ENCODE measurements around the gene RNPC3. TPM values are rescaled to one million over a fixed set of nuclear protein-coding genes. Genes with fewer than 3 reads are reported as not detected.

RNPC3 gene
- total RNA-seq (2022) = 8.1 and 9.1 TPM in 2 replicates
- percentile 80 among the genes with signal in this experiment for Bru-seq, nascent RNA
- percentile 63 among the genes with signal in this experiment for BruChase-seq, experiment 1, labeled RNA remaining after a 2-hour chase
- BruChase-seq, experiment 2, labeled RNA remaining after a 6-hour chase = percentile 58 among the genes with signal in this experiment
- long read RNA-seq, partial matches to known transcripts = 2 of 7 reads
- long read RNA-seq, other reads (novel, unspliced or antisense) = 5 of 7 reads

- peak within 1 kb of the TSS; percentile 70 for H3K4me3 ChIP-seq (ENCODE audit: low read depth, low read length)
- peak within 1 kb of the TSS; percentile 98 for H3K4me3 Mint-ChIP-seq (ENCODE audit: unreplicated experiment)
- H3K4me1 ChIP-seq = no peaks in the 10 kb centered on the region
- no peaks in the 10 kb centered on the region for H3K9me3 Mint-ChIP-seq (ENCODE audit: unreplicated experiment)
- peaks cover 6% of the 10 kb centered on the region for H3K4me1 Mint-ChIP-seq (ENCODE audit: low read depth, unreplicated experiment)
- no peaks in the 10 kb centered on the region for H3K27me3 Mint-ChIP-seq (ENCODE audit: insufficient read depth, unreplicated experiment)
- no peak for TF ChIP-seq CTCF (IDR thresholded peaks at IDR 0.05; ENCODE audit: insufficient read depth in 1 of 2, low read depth in 1 of 2, low read length in 1 of 2, severe bottlenecking in 1 of 2, unreplicated experiment in 1 of 2)
- no peaks in the 10 kb centered on the region for H3K9me3 ChIP-seq
- DNase-seq = peak; percentile 75 to 80
- TSS peak; percentile 59 for BruUV-seq (replicated peaks)
- H3K27me3 ChIP-seq (replicated peaks; ENCODE audit: control insufficient read depth, insufficient read depth, low read length) = no peaks in the 10 kb centered on the region
- ChIA-PET POLR2A (no interaction called here), CTCF (no interaction called here)
- peaks cover 10% of the 10 kb centered on the region for H3K36me3 Mint-ChIP-seq (ENCODE audit: insufficient read depth, unreplicated experiment)
- H3K27ac Mint-ChIP-seq (ENCODE audit: unreplicated experiment) = peak within 1 kb of the TSS; percentile 98
- no peaks in the 10 kb centered on the region for H3K36me3 ChIP-seq (ENCODE audit: control insufficient read depth, insufficient read depth, low read length)
- intact Hi-C loops (cut with micrococcal nuclease; ENCODE audit: unreplicated experiment) = no loop called here
Measured at GRCh38 chr1:103525607-103526507, at the start of gene RNPC3. TSS of gene RNPC3 (plus strand) at chr1:103525699. CDS start at chr1:103526071, 372 bp downstream.

- intact Hi-C loops (cut with micrococcal nuclease; ENCODE audit: unreplicated experiment) = no loop called here
- no TSS peak for BruUV-seq (replicated peaks)
- POLR2A ChIA-PET = no interaction called here
- no peaks in the 10 kb centered on the region for H3K36me3 Mint-ChIP-seq (ENCODE audit: insufficient read depth, unreplicated experiment)
- Histone ChIP-seq H3K27me3 (replicated peaks; ENCODE audit: control insufficient read depth, insufficient read depth, low read length) (no peaks in the 10 kb centered on the region), H3K4me1 (no peaks in the 10 kb centered on the region), H3K4me3 (ENCODE audit: low read depth, low read length) (no peak overlapping the region), H3K36me3 (ENCODE audit: control insufficient read depth, insufficient read depth, low read length) (no peaks in the 10 kb centered on the region), H3K9me3 (no peaks in the 10 kb centered on the region)
- no peak overlapping the region for H3K27ac Mint-ChIP-seq (ENCODE audit: unreplicated experiment)
- TF ChIP-seq CTCF (IDR thresholded peaks at IDR 0.05; ENCODE audit: insufficient read depth in 1 of 2, low read depth in 1 of 2, low read length in 1 of 2, severe bottlenecking in 1 of 2, unreplicated experiment in 1 of 2) = no peak
- no peak overlapping the region for H3K4me3 Mint-ChIP-seq (ENCODE audit: unreplicated experiment)
- no peak for DNase-seq
- H3K4me1 Mint-ChIP-seq (ENCODE audit: low read depth, unreplicated experiment) = no peaks in the 10 kb centered on the region
- no peaks in the 10 kb centered on the region for H3K27me3 Mint-ChIP-seq (ENCODE audit: insufficient read depth, unreplicated experiment)
- H3K9me3 Mint-ChIP-seq (ENCODE audit: unreplicated experiment) = no peaks in the 10 kb centered on the region
- CTCF ChIA-PET = no interaction called here
Measured at GRCh38 chr1:103477101-103477500, 48.4 kb upstream of the RNPC3 start.

- DNase-seq = peak in 1 of 2 experiments; percentile 0
- BruUV-seq (replicated peaks) = no TSS peak
- POLR2A ChIA-PET = no interaction called here
- TF ChIP-seq CTCF (IDR thresholded peaks at IDR 0.05; ENCODE audit: insufficient read depth in 1 of 2, low read depth in 1 of 2, low read length in 1 of 2, severe bottlenecking in 1 of 2, unreplicated experiment in 1 of 2) = no peak
- Histone ChIP-seq H3K9me3 (no peaks in the 10 kb centered on the region), H3K4me1 (no peaks in the 10 kb centered on the region), H3K36me3 (ENCODE audit: control insufficient read depth, insufficient read depth, low read length) (no peaks in the 10 kb centered on the region), H3K4me3 (ENCODE audit: low read depth, low read length) (no peak overlapping the region), H3K27me3 (replicated peaks; ENCODE audit: control insufficient read depth, insufficient read depth, low read length) (no peaks in the 10 kb centered on the region)
- Mint-ChIP-seq H3K27me3 (ENCODE audit: insufficient read depth, unreplicated experiment) (peaks cover 5% of the 10 kb centered on the region), H3K4me3 (ENCODE audit: unreplicated experiment) (no peak overlapping the region), H3K36me3 (ENCODE audit: insufficient read depth, unreplicated experiment) (no peaks in the 10 kb centered on the region), H3K27ac (ENCODE audit: unreplicated experiment) (no peak overlapping the region), H3K4me1 (ENCODE audit: low read depth, unreplicated experiment) (no peaks in the 10 kb centered on the region), H3K9me3 (ENCODE audit: unreplicated experiment) (no peaks in the 10 kb centered on the region)
- intact Hi-C loops (cut with micrococcal nuclease; ENCODE audit: unreplicated experiment) = no loop called here
- CTCF ChIA-PET = no interaction called here
Measured at GRCh38 chr1:103489935-103490334, 35.6 kb upstream of the RNPC3 start.
